BJ (cell line): ENCODE results near the gene RGS19. TPM values are rescaled to one million over a fixed set of nuclear protein-coding genes. Genes with fewer than 3 reads are reported as not detected.
A peak's percentile ranks its signal among the peaks of the same experiment; 100 is the strongest.

Source experiments
- CTCF ChIA-PET: fragments of 350-600 bp; formaldehyde crosslinking; extraction: SDS; loops from one replicate; lab custom pipeline; 2021; ENCODE audit warnings: antibody characterized with exemption, inconsistent platforms; lab: Yijun Ruan, JAX
- POLR2A ChIA-PET: fragments of 300-600 bp; sonication (Branson Sonifier 250); formaldehyde crosslinking; extraction: SDS; loops from one replicate; lab custom pipeline; 2021; ENCODE audit warnings: antibody characterized with exemption; lab: Charles Lee
- DNase-seq: peaks from one replicate; pipeline ENCODE4 v3.0.0-alpha.2; 2011; ENCODE audit warnings: low read depth
- H3K27me3 ChIP-seq: 2 replicates; pipeline ENCODE4 v1.6.0; 2011; ENCODE audit warnings: low read length; ENCODE audit not compliant: control insufficient read depth, insufficient read depth
- H3K36me3 ChIP-seq: 2 replicates; pipeline ENCODE4 v1.5.1; 2011; ENCODE audit warnings: low read length; ENCODE audit not compliant: control insufficient read depth, insufficient read depth
- H3K4me3 ChIP-seq: 2 replicates; pipeline ENCODE4 v1.5.1; 2011; ENCODE audit warnings: low read depth, mild to moderate bottlenecking, control low read depth, low read length
- polyA plus RNA-seq: library from polyadenylated mRNA; depleted of rRNA; stranded (reverse); fragments of >200 nt; gene quantifications from 2 replicates; pipeline ENCODE4 v1.2.3, GENCODE V29; 2011
- TF ChIP-seq, protein P1 (sequence below): IDR thresholded peaks from 2 replicates; pipeline ENCODE4 v1.5.1; 2011; ENCODE audit warnings: low read depth, mild to moderate bottlenecking, control low read depth, inconsistent platforms, low read length, moderate library complexity; ENCODE audit not compliant: insufficient read depth

Gene RGS19
- polyA plus RNA-seq, 1 experiment = 14.5 TPM

DNA sequence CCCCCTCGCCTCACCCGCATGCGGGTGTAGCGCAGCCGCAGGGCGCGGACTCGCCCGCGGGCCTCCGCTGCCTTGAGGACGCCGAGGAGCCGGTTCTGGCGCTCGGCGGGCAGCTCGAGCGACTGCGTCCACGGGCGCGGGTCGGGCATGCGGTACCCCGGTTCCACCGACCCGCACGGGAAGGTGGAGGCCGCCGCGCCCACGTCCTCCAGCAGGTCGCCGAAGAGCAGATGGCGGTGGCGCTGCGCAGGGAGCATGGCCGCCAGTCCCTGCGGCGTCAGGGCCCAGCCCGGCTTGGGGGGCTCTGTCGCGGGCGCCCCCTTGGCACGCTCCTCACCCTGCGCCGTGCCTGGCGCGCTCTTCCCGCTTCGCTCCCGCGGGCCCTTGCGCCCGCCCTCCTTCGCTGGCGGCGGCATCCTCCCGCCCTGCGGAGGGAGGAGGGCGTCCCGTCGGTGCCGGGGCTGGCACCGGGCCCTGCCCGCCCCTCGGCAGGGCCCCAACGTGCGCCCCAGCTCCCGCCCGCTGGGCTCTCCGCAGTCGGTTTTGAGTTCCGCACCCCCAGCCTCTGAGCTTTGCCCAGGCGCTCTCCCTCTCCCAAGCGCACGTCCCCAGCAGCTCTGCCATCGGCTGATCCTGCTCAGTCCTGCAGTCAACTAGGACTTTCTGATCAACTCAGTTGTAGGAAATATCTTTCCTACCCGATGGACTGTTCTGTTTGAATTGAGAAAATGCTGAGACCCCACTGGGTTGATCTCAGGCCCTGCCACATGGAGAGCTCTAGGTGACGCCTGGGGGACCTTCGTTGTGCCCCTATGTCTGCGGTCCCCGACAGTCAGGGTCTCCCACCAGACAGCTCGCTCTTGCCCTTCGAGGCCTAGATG lies 4.7 kb upstream of the RGS19 start, which contains the start of gene LKAAEAR1:
LKAAEAR1 (minus strand) TSS at position 595 of the 881 bp plus-strand sequence; CDS start at position 416, 179 bp downstream.
- TF ChIP-seq, protein P1, sequence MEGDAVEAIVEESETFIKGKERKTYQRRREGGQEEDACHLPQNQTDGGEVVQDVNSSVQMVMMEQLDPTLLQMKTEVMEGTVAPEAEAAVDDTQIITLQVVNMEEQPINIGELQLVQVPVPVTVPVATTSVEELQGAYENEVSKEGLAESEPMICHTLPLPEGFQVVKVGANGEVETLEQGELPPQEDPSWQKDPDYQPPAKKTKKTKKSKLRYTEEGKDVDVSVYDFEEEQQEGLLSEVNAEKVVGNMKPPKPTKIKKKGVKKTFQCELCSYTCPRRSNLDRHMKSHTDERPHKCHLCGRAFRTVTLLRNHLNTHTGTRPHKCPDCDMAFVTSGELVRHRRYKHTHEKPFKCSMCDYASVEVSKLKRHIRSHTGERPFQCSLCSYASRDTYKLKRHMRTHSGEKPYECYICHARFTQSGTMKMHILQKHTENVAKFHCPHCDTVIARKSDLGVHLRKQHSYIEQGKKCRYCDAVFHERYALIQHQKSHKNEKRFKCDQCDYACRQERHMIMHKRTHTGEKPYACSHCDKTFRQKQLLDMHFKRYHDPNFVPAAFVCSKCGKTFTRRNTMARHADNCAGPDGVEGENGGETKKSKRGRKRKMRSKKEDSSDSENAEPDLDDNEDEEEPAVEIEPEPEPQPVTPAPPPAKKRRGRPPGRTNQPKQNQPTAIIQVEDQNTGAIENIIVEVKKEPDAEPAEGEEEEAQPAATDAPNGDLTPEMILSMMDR = no peak
- CTCF ChIA-PET = interaction anchor here (0.6 to 6.4 kb wide), 11 partner anchors 9 to 839 kb away, joined by 3 to 49 read pairs (median 4); no protein-coding TSS in a partner anchor
- peak within 1 kb of the TSS; percentile 44 for H3K4me3 ChIP-seq
- no peaks in the 10 kb centered on the region for H3K36me3 ChIP-seq
- POLR2A ChIA-PET = no interaction called here
- DNase-seq = no peak
- H3K27me3 ChIP-seq = peaks cover 24% of the 10 kb centered on the region

DNA sequence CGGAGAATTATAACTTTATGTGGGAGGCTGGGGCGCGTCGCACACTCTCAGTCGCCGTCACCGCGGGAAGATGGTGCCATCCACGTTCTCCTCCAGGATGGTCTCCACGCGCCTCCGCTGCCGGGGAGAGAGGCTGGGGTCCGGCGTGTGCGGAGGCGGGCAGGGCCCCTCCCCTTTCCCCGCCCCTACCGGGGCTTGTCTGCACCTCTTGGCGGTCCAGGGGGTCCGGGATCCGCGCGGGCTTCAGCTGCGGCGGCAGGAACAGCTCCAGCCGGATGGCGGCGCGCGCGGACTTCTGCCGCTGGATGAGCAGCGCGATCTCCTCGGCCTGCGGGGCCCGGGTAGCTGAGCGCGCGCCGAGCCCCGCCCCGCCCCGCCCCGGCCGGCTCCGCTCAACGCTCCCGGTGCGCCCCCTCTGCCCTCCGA lies 4.1 kb upstream of the RGS19 start:
- TF ChIP-seq, protein P1 = peak; percentile 63
- no peak for DNase-seq
- peak overlapping the region; percentile 44 for H3K4me3 ChIP-seq
- H3K27me3 ChIP-seq = peaks cover 24% of the 10 kb centered on the region
- ChIA-PET POLR2A (no interaction called here), CTCF (interaction anchor here (1.1 to 6.4 kb wide), 8 partner anchors 9 to 37 kb away, joined by 3 to 49 read pairs (median 6); no protein-coding TSS in a partner anchor)
- no peaks in the 10 kb centered on the region for H3K36me3 ChIP-seq

DNA sequence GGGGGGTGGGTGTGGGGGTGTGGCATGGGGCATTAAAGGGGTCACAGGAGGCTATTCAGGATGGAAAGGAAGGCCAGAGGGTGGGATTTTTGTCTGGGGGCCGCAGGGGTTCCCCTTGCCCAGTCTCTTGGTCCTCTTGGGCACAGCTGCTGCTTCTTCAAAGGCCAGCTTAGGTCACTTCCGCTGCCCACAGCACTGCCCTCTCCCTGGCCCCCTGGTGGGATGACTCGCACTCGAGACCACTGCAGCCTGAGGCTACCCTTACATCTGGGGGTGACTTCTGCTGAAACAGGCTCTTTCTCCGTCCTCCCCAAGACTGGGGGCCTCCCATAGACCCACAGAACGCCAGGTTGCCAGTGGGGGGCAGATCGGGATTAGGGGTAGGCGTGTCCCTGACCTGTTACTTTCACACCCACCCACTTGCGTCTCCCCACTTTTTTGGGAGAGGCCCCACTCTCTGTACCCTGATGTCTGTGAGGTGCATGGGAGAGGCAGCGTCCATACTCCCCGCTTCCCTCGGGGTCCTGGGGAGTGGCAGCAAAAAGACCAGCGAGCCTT lies 3.6 kb upstream of the RGS19 start:
- ChIA-PET POLR2A (no interaction called here), CTCF (interaction anchor here (1.1 to 6.4 kb wide), 7 partner anchors 9 to 38 kb away, joined by 4 to 49 read pairs (median 6); no protein-coding TSS in a partner anchor)
- DNase-seq = no peak
- peak overlapping the region; percentile 44 for H3K4me3 ChIP-seq
- no peaks in the 10 kb centered on the region for H3K36me3 ChIP-seq
- TF ChIP-seq, protein P1 = no peak
- peaks cover 24% of the 10 kb centered on the region for H3K27me3 ChIP-seq

DNA sequence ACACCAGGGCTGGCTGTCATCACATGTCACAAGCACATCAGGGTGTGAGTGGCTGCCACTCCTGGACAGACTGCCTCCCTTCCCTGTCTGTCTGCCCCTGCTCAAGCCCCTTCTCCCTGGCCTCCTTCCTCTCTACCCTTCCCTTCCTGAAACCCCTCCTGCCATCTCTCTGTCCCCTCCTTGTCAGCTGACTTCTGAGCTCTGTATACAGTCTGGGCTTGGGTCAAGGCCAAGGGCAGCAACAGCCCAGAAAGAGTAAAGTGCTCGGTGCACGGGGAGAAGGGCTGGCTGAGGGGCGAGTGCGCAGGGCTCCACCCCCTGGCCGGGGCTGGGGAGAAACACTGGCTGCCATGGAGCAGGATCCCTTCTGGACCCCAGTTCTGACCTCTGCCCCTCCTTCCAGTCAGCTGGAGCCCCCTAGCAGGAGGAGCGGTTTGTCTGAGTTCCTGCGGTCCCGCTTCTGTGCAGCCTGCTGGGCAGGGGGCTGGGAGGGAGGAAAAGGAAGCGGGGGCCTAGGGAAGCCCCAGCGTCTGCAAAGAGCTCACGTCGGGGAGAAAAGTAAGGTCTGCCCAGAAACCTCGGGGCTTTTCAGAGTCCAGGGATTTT lies 2.9 kb upstream of the RGS19 start:
- POLR2A ChIA-PET = no interaction called here
- CTCF ChIA-PET = interaction anchor here (1.6 to 6.4 kb wide), 2 partner anchors 16 to 38 kb away, joined by 6 to 49 read pairs; no protein-coding TSS in a partner anchor
- no peak overlapping the region for H3K4me3 ChIP-seq
- no peak for DNase-seq
- H3K36me3 ChIP-seq = no peaks in the 10 kb centered on the region
- peaks cover 24% of the 10 kb centered on the region for H3K27me3 ChIP-seq
- TF ChIP-seq, protein P1 = no peak
